Activated CD4-positive, alpha-beta T cell treated with anti-CD3 and anti-CD28 coated beads, Interleukin-2, Interleukin-6, amounts not matched to agents 100 ng/mL and 50 ng/mL, durations not matched to agents 16 hours and 8 hours (primary cell): ENCODE results near the gene SSC4D.
"Not testable (repeated sequence)": the region's sequence is repeated elsewhere in the genome, so short reads cannot be mapped to it uniquely, and the experiment has no call there.

Source experiments
- DNase-seq: peaks from one replicate; pipeline ENCODE4 v3.0.0-alpha.2; 2020

The SSC4D gene

DNA sequence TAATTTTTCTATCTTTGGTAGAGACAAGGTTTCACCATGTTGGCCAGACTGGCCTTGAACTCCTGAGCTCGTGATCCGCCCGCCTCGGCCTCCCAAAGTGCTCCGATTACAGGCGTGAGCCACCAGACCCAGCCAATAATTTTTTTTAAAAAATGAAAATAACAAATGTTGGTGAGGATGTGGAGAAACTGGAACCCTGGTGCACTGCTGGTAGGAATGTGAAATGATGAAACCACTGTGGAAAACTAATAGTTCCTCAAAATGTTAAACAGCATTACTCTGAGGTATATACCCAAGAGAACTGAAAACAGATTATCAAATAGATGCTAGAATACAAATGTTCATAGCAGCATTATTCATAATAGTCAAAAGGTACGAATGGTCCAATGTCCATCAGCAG lies 27.7 kb downstream of the SSC4D start:
- no peak for DNase-seq

DNA sequence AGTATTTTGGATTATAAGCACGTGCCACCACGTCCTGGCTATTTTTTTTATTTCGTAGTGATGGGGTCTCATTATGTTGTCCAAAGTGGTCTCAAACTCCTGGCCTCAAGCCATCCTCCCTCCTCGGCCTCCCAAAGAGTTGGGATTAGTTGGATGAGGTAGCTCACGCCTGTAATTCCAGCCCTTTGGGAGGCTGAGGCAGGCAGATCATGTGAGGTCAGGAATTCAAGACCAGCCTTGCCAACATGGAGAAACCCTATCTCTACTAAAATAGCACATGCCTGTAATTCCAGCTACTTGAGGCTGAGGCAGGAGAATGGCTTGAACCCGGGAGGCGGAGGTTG lies 28.9 kb downstream of the SSC4D start:
- no peak for DNase-seq

DNA sequence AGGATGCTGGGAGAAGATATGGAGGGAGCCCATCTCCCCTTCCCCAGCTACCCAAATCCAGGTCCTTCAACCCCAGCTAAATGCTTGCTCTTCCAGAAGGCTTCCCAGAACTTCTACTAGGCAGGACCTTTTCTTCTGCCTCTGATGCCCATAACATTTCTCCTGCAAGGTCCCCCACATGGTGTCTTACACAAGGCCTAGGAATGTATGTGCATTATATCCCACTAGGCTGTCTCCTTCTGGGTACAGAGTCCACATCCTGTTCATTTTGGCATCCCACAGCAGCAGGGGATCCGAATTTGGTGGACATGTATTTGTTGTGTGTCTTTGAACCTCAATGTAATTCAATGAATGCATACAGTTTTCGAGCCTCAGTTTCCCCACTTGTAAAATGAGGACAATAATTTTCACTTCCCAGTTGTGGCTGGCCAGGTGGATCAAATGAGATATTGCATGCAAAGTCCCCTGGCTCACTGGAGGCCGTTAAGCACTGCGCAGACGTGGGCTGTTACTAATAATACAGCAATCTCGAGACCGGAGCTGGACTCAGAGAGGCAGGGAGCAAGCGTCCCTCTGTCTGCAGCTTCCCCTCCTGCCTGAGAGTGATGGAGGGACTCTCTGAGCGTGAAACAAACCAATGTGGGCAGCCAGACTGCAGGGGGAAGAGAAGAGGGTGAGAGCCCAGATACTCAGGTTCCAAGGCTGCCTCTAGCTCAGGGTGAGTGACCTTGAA lies 32.1 kb downstream of the SSC4D start:
- DNase-seq, result no peak

DNA sequence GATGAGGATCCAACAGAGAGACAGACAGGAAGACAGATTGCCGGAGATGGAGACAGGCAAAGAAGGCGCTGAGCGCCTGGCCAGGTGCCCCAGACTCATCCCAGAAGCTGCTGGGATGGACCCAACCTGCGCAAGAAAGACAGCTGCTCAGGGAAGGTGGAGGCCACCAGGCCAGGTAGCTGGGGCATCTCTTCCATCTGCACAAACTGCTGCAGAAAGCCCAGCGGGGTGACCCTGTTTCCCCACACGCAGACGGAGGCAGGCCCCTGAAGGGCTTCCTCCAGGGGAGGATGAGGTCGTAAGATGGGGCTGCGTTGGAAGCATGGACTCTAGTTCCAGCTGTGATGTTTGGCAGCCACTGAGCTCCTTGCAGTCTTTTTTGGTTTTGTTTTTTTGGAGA lies 34.2 kb downstream of the SSC4D start:
- DNase-seq, result no peak

DNA sequence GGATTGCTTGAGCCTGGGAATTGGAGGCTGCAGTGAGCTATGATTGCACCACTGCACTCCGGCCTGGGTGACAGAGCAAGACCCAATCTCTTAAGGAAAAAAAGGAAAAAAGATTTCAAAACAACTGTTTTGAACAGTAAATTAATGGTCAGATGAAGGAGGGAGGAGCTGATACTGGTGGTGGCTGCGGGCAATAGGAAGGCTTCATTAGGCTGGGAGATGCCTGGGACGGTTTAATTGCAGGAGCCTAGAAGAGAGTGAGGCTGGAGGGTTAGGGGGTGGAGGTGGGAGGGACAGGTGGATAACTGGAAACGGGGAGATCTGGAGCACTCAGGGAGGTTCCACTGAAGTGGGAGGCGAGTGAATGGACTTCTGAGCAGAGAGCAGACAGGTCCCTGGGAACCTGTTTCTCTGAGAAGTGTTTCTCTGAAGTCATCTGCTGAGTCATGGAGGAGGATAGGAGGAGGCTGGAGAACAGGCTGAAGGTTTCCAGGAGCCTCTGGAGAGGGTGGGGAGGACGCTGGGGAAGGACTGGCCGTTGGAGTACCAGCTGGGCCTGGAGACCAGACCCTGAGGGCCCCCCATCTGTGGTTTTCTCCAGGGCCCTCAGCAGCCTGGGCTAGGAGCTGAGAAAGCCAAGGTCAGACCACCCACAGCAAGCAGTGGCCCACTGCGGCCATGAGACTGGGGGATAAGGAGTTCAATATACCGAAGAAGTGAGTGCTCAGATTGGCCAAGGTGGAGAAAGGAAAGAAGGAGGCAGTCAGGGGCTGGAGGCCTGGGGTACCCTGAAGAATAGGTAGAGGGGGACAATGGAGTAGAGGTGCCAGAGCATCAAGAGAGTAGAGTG lies 36.3 kb downstream of the SSC4D start:
- DNase-seq, result no peak

DNA sequence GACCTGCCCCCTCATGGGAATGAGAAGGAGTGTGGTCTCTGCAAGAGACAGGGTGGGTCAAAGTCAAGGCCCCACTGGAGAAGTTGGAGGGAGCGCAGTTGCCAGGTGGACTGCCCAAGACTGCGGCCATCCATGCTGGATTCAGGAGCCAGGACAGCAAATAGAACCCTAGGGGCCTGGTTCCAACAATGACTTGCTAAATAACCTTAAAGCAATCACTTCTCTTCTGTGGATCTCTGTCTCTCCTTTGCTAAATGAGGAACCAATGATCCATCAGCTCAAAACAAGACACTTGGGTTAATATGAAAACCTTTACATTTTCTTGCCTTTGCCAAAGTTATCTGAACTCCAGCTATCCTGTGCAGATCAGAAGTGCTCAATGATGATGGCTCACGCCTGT lies 38.1 kb downstream of the SSC4D start:
- no peak for DNase-seq

DNA sequence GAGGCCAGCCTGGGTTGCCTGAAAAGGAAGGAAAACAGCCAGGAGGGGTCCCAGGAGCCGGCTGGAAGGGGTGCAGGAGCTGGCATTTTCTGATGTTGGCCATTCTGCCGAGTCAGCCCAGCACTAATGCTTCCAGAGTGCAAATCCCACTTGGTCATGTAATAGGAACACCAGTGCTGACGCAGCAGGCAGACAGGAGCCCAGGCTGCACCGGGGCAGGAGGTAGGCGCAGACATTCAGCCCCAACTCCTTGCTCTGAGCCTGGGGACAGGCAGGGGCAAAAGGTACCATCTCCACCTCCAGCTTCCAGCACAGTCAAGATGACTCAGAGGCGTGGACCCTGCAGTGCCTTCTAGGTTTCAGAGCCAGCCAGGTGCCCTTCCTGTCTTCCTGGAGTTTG lies 40.5 kb downstream of the SSC4D start:
- no peak for DNase-seq

DNA sequence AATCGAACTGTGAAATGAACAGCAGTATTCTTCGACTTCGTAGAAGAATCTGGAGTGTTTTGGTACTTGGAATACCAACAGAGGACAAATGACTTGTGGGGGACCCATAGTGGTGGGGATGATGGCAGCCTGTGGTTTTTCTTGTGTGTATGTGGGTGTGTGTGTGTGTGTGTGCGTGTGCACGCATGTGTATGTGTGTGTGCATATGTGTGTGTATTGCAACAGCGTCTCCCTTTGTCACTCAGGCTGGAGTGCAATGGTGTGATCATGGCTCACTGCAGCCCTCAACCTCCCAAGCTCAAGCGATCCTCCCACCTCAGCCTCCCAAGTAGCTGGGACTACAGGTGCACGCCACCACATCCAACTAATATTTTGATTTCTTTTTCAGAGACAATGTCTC lies 41.3 kb downstream of the SSC4D start:
- no peak for DNase-seq

DNA sequence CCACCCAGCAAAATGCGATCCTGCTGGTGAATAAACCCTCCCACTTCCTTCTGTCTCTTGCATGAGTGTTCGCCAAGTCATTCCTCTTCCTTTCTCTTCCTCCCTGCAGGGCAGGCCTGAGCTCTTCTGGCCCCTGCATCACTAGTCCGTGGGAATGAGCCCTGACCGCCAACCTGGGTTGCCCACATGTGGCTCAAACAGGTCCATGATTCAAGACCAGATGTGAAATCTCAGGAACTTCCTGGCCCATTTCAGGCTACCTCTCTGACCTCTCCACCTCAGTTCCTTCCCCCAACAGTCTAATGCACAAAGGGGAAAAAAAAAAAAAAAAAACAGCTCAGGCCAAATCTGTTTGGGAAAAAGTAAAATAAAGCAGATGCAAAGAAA lies 45.3 kb downstream of the SSC4D start:
- DNase-seq, result peak; percentile 43

DNA sequence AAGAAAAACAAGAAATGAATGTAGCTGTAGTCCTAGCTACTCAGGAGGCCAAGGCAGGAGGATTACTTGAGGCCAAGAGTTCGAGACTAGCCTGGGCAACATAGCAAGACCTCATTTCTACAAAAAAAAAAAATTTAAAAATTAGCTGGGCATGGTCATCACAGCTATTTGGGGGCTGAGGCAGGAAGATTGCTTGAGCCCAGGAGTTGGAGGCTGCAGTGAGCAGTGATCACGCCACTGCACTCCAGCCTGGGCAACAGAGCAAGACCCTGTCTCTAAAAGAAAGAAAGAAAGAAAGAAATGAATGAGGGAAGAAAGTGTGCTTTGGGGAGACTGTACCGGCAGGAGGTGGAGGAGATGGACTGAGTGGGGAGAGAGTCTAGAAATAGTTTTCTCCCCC lies 45.7 kb downstream of the SSC4D start:
- DNase-seq, result not testable (repeated sequence)

DNA sequence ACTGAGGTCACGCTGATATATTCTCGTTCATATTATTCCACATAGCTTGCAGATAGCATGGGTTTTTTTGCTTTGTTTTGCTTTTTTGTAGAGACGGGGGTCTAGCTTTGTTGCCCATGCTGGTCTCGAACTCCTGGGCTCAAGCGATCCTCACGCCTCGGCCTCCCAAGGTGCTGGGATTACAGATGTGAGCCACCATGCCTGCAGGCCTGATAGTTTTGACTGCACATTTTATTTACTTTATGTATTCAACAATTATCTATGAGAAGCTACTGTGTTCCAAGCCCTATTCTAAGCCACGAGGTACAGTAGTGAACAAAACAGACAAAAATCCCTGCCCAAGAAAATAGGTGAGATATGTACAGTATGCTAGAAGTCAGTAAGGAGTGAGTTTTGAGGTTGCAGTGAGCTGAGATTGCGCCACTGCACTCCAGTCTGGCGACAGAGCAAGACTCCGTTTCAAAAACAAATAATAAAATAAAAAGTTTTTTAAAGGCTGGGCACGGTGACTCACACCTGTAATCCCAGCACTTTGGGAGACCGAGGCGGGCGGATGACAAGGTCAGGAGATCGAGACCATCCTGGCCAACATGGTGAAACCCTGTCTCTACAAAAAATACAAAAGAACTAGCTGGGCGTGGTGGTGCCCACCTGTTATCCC lies 49.4 kb downstream of the SSC4D start:
- DNase-seq, result no peak

DNA sequence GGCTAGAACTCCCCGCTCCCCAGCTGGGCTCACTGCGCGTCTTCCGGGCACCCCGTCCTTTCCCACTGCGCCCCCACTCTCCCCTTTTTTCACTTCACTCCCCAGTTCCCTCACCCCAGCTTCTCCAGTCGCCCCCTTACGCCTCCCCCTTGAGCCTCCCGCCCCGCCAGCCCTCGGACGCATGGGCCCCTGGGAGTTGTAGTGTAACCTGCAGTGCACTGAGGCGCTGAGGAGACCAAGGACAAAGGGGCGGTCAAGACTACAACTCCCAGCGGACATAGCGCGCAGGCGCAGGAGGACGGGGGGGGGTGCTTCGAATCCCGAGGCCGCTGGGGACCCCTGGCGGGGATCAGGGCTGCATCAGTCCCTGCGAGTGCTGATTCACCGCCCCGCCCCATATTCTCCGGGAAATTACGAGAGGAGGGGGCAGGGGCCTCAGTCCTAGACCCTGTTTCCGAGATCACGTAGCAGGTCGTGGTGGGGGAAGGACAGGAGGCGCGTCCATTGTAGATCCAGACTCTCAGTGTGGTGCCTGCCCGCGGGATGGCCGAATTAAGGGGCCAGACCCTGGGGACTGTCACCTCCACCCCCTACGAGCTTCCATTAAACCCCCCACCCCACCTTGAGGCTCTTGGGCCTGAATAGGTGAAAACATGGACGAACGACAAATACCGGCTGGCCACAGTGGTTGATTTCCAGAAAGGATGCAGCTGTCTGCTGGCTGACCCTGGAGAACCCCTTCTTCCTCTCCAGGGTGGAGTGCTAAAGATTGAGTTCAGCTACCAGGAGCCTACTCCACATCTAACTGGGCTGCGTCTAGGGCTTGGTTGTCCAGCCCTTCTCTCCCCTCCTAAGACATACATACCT lies 50.2 kb downstream of the SSC4D start:
- peak; percentile 98 for DNase-seq

DNA sequence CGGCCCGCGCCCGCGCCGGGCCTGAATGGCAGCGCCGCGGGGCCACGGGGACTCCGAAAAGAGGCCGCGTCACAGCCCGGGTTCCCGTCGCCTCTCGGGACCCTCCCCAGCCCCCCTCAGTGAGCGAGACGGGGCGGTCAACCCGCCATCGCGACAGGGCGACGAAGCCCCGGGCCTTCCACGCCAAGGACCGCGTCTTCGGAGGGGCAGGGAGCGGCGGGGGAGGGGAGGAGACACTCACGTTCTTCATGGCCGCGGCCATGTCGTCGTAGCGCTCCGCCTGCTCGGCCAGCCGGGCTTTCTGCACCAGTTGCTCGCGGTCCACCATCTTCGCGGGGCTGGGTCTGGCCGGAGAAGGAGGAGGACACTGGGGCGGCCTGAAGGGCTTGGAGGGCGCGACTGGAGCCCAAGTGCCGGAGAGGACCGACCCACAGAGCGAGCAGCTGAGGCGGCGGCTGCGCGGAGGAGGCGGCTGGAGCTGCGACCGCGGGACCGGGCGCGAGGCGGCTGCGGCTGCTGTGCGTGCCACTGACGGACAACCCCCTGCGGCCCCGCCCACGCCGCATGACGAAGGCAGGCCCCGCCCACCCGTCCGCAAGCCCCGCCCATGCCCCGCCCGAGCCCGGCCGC lies 50.9 kb downstream of the SSC4D start, which contains the start of gene YWHAG:
YWHAG (minus strand) TSS at position 511 of the 630 bp plus-strand sequence; CDS start at position 328, 183 bp downstream.
- DNase-seq, result peak; percentile 92

DNA sequence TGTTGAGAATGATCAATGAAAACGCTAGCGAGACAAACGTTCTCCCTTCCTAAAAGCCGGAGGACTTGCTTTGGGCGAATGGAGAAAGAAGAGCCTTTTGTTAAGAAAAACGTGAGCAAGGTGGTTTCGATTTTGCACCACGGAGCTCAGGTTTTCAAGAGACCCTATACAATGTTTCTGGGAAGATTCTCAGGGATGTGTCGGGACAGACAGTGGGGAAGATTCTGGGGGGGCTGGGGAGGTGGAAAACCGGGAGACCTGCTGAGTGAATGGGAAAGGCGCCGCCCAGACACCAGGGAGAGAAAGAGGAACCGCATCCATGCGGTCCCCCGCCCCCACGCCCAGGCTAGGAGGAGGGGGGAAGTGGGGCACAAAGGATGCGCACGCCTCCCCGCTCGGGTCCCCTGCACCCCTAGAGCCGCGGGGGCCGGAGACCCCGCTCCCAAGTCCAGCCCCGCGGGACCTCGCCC lies 51.5 kb downstream of the SSC4D start:
- DNase-seq, result peak; percentile 57

DNA sequence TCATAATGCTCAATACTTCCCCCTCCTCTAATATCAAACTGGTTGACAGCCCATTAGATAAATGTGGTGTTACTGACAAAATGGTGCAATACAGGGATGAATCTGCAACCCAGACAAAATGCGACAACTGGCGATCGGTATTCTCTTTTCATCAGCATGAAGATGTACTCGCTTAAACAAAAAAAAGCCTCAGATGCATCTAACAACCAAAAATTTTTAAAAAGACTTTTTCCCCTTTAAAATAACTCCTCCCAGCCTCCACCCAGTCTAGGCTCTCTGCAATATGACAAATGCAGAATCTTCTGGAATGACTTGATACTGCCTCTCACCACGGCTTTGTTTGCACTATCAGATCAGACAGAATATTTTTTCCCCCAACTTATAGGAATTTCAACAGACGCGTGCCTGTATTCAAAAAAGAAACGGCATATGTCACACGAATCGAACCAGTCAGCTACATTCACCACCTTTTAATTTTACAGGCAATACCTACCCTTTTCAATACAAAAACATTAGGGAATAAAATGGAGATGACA lies 52.0 kb downstream of the SSC4D start:
- peak; percentile 19 for DNase-seq

DNA sequence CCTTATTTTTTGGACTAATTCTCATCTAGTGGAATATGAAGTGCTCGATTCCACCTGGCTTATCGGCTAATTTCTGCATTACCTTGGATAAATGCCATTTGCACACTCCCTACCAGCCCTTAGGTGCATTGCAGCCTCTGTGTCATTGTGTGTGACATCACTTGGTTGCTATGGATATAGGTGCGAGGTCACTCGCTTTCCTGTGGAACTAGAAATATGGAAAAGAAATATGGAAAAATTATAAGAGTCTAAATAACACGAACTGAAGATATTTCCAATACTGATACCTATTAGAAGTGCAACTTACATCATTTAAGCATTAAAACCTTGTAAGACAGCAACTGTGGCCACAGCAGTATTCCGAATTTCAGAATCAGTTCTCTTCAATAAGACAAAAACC lies 52.7 kb downstream of the SSC4D start:
- peak; percentile 19 for DNase-seq

DNA sequence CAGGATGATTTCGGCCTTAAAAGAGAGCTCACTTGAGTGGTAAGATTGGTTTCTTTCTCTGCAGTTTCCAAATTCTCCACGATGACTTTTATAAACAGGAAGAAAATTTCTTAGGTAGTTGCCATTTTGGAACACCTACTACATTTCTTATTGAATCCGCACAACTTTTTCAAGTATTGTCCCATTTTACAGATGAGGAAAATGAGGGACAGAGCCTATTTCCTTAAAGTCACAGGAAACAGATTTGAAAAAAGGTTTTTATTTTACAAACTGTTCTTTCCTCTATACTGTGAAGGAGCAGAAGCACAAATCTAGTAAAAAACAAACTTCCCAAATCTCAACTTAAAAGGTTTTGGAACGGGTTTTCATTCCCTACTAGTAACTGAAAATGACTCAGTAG lies 53.4 kb downstream of the SSC4D start:
- DNase-seq, result no peak

DNA sequence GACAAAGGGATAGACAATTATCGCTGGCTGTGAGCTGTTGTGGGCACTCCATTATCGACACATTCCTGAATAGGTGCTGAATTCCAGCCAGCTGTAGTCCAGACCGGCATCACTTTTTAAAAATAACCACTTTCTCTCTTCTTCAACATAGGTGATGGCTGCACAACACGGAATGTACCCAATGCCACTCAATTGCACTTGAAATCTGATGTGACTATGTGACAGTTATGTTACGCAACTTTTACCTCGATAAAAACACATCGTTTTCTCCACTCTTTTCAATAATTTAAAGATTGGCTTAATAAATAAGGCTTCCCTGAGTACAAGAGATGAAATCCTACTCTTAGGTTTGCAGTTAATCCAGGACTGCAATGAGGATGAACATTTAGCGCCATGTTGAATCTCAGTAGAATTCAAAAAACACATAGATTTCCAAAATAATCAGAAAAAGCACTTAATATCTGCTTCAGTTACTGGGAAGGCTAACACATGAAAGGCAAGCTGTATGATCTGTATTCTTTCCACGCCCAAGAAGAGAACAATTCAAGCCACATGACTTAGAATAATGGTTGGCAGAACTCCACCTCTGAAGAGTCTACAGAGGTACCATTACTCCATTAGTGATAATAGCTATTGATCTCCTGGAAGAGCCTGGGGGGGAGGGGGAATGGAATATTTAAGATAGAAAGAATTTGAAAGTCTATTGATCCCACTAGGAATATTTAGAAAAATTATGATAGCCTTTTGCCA lies 54.3 kb downstream of the SSC4D start:
- no peak for DNase-seq

DNA sequence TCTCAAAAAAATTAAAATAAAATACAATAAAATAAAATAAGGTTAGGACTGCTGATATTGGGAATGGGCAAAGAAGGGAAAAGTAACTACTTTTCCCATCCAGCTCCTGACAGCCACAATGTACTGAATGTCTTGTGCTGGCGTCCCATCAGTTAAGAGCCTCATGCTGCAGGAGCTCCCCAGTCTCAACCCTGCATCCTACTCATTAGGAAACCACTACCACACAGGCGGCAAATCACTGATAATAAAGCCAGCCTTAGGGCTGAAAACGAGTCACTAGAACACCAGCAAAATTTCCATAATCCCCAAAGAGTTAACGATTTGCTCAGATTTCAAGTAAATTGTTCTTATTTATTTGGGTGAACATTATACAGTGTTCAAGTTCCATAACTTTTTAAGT lies 55.0 kb downstream of the SSC4D start:
- peak; percentile 25 for DNase-seq

DNA sequence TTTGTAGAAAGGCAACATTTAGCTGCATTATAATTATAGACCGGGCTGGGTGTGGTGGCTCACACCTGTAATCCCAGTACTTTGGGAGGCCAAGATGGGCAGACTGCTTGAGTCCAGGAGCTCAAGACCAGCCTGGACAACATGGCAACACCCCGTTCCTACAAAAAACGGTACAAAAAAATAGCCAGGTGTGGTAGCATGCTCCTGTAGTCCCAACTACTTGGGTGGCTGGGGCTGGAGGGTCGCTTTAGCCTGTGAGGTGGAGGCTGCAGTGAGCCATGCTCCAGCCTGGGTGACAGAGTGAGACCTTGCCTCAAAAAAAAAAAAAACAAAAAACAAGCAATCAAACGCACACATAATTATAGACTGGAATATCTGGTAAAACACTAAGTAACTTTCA lies 55.8 kb downstream of the SSC4D start:
- DNase-seq, result no peak

DNA sequence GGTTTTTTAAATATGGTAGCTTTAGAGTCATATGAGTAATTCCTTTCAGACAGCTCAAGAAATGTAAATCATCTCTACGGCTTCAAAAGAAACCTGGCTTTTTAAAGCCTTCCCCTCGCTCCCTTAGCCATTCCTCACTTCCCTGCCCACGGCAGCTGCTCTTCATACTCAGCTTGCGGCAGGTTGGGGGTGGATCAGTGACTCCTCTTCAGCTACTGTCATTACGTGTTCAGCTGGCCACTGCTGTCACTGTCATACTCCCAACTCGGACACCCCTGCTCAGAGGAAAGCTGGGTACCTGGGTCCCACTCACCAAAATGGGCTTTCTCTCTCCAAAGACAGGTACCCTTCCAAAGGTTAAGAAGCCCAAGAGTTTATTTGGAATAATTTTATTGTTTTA lies 57.3 kb downstream of the SSC4D start:
- DNase-seq, result no peak
